ENCODE measurements around the gene AQP12B.

Gene AQP12B

DNA sequence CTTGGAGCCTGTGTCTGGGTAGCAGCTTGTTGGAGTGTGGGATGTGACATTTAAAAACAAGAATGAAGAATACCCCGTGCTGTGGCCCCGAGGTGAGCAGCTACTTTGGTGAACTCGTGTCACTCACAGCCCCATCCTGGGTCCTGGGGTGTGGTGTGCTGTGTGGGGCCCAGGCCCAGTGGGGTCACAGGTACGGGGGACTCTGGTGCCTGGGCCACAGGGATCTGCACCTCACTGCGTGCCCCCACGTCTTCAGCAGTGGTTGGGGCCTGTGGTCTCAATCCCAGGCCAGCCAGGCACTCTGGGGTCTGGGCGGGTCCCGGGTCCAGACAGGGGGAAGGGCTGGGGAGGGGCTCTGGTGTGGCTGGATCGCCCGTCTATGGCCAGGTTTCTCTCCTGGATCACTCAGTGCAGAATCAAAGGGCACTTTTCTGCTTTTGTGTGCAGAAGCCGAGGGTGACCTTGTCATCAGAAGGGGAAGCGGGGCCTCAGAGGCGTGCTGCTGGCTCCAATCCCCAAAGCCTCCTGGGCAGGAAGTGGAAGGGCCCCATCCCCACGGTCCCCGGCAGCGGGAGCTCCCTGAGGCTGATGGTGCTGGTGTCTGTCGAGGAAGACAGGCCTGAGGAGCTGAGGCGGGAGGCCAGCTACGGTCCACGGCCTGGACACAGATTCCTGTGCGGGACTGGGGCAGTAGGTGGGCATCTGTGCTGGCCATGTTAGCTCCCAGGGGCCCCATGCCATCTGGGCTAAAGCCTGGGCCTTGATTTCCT, 56.0 kb downstream of the AQP12B start:
- Histone ChIP-seq H3K27ac (ENCODE audit: low read length) (no peak overlapping the region), H3K9me3 (ENCODE audit: insufficient read depth, low read length) (no peaks in the 10 kb centered on the region), H3K4me2 (ENCODE audit: low read length) (no peak overlapping the region), H3K4me1 (ENCODE audit: low read length) (peaks cover 22% of the 10 kb centered on the region), H3K9ac (ENCODE audit: low read length) (no peak overlapping the region), H2AFZ (ENCODE audit: low read depth, low read length) (no peak overlapping the region), H3K36me3 (replicated peaks; ENCODE audit: low read depth, low read length) (no peaks in the 10 kb centered on the region), H3K4me3 (ENCODE audit: low read length) (no peak overlapping the region), H3K27me3 (ENCODE audit: low read depth, low read length) (no peaks in the 10 kb centered on the region), H3K79me2 (ENCODE audit: low read length) (no peaks in the 10 kb centered on the region), H4K20me1 (ENCODE audit: insufficient read depth, low read length) (no peaks in the 10 kb centered on the region)
- TF ChIP-seq EZH2phosphoT487 (IDR thresholded peaks at IDR 0.05; ENCODE audit: low read depth): no peak
- TF ChIP-seq, protein P1, sequence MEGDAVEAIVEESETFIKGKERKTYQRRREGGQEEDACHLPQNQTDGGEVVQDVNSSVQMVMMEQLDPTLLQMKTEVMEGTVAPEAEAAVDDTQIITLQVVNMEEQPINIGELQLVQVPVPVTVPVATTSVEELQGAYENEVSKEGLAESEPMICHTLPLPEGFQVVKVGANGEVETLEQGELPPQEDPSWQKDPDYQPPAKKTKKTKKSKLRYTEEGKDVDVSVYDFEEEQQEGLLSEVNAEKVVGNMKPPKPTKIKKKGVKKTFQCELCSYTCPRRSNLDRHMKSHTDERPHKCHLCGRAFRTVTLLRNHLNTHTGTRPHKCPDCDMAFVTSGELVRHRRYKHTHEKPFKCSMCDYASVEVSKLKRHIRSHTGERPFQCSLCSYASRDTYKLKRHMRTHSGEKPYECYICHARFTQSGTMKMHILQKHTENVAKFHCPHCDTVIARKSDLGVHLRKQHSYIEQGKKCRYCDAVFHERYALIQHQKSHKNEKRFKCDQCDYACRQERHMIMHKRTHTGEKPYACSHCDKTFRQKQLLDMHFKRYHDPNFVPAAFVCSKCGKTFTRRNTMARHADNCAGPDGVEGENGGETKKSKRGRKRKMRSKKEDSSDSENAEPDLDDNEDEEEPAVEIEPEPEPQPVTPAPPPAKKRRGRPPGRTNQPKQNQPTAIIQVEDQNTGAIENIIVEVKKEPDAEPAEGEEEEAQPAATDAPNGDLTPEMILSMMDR (IDR thresholded peaks at IDR 0.05; ENCODE audit: low read depth, low read length): no peak

Measured in OCI-LY3 (cell line).